OCI-LY1 (cell line): ENCODE results near the gene PDIA2.

Experiments used
- H2AFZ ChIP-seq: fragments of 200-600 bp; sonication (generic), shearing (Covaris generic); 2 replicates; pipeline ENCODE4 v1.6.0; 2014; ENCODE audit warnings: antibody characterized with exemption, mild to moderate bottlenecking, low read length
- H3F3A ChIP-seq: fragments of 200-600 bp; sonication (generic), shearing (Covaris generic); 2 replicates; pipeline ENCODE4 v1.6.0; 2014; ENCODE audit warnings: mild to moderate bottlenecking, antibody characterized with exemption, low read length, moderate library complexity; ENCODE audit not compliant: insufficient read depth
- H3K27ac ChIP-seq: fragments of 200-600 bp; sonication (generic); 2 replicates; pipeline ENCODE4 v1.5.1; 2014; ENCODE audit warnings: low read length, mixed run types, mild to moderate bottlenecking, low read depth; ENCODE audit not compliant: poor library complexity, severe bottlenecking
- H3K27me3 ChIP-seq: fragments of 200-600 bp; sonication (generic); 2 replicates; pipeline ENCODE4 v1.6.0; 2014; ENCODE audit warnings: antibody characterized with exemption, mild to moderate bottlenecking, low read length, moderate library complexity; ENCODE audit not compliant: insufficient read depth
- H3K36me3 ChIP-seq: fragments of 200-600 bp; sonication (generic); 2 replicates; pipeline ENCODE4 v1.6.1; 2014; ENCODE audit warnings: mild to moderate bottlenecking, antibody characterized with exemption, low read length, moderate library complexity, mixed read lengths; ENCODE audit not compliant: insufficient read depth
- H3K4me1 ChIP-seq: fragments of 200-600 bp; sonication (generic); 2 replicates; pipeline ENCODE4 v1.5.1; 2014; ENCODE audit warnings: mild to moderate bottlenecking, low read length, moderate library complexity; ENCODE audit not compliant: insufficient read depth, severe bottlenecking
- H3K4me2 ChIP-seq: fragments of 200-600 bp; sonication (generic), shearing (Covaris generic); 2 replicates; pipeline ENCODE4 v1.6.1; 2014; ENCODE audit warnings: low read length
- H3K4me3 ChIP-seq: fragments of 200-600 bp; sonication (generic); 2 replicates; pipeline ENCODE4 v1.5.1; 2014; ENCODE audit warnings: low read length, low read depth, mild to moderate bottlenecking, mixed read lengths; ENCODE audit not compliant: poor library complexity, severe bottlenecking
- H3K79me2 ChIP-seq: fragments of 200-600 bp; shearing (Covaris generic); 2 replicates; pipeline ENCODE4 v1.6.1; 2016; ENCODE audit warnings: mixed run types, low read length, mixed read lengths; ENCODE audit not compliant: insufficient read depth
- H3K9ac ChIP-seq: fragments of 200-600 bp; sonication (generic), shearing (Covaris generic); 2 replicates; pipeline ENCODE4 v1.6.1; 2014; ENCODE audit warnings: mild to moderate bottlenecking, low read length, mixed read lengths
- H3K9me2 ChIP-seq: fragments of 200-600 bp; sonication (generic), shearing (Covaris generic); 2 replicates; pipeline ENCODE4 v1.6.1; 2014; ENCODE audit warnings: low read depth, mild to moderate bottlenecking, low read length, mixed read lengths
- H3K9me3 ChIP-seq: fragments of 200-600 bp; shearing (Covaris generic); 2 replicates; pipeline ENCODE4 v1.6.1; 2014; ENCODE audit warnings: low read length, mixed read lengths
- H4K20me1 ChIP-seq: fragments of 200-600 bp; sonication (generic), shearing (Covaris generic); 2 replicates; pipeline ENCODE4 v1.6.0; 2016; ENCODE audit warnings: mild to moderate bottlenecking, low read length; ENCODE audit not compliant: insufficient read depth
- EZH2 ChIP-seq: fragments of 200-600 bp; sonication (generic), shearing (Covaris generic); IDR thresholded peaks from 2 replicates; pipeline ENCODE4 v1.8.0; 2017; ENCODE audit warnings: borderline replicate concordance, mixed run types, mild to moderate bottlenecking, antibody characterized with exemption, low read length, moderate library complexity, mixed read lengths
- TF ChIP-seq, protein P1 (sequence below): fragments of 200-600 bp; sonication (generic), shearing (Covaris generic); IDR thresholded peaks from 2 replicates; pipeline ENCODE4 v1.5.1; 2017; ENCODE audit warnings: mild to moderate bottlenecking, antibody characterized with exemption, low read length, moderate library complexity, mixed read lengths

PDIA2 gene

DNA sequence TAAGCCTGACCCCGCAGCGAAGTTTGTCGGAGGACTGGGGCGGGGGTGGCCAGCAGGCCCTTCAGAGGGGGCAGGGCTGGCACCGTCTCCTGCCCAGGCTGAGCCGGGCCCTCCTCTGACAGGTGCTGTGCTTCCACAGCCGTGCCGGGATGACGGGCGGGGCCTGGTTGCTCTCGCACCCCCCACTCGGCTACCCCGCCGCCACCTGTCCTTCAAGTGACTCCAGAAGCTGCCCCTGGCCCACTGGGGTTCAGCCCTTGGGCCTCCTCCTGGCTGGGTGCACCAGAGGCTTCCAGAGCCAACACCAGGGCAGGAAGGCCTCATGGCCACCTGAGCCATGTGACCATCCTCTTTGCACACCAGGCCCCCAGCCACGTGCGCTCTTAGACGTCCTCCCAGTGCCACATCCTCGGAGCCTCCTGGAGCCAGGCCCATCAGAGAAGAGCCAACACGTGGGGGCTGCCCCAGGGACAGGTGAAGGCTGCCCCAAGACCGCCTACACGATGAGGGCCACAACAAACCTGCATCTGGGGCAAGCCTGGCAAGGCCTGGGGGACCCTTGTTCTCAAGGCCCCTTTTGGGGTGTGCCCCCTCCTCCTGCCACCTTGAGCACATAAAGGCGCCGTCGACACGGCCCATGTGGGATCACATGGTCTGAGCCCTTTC lies 7.2 kb downstream of the PDIA2 start:
- H3K9me3 ChIP-seq, result no peaks in the 10 kb centered on the region
- H3K36me3 ChIP-seq, result peaks cover 4% of the 10 kb centered on the region; the same call in 1 of the 2 replicates
- no peaks in the 10 kb centered on the region for H3K79me2 ChIP-seq
- peaks cover 6% of the 10 kb centered on the region for H3K4me1 ChIP-seq
- no peaks in the 10 kb centered on the region for H4K20me1 ChIP-seq
- no peaks in the 10 kb centered on the region for H3F3A ChIP-seq
- H3K9me2 ChIP-seq, result no peaks in the 10 kb centered on the region
- no peak overlapping the region for H3K27ac ChIP-seq
- H2AFZ ChIP-seq, result no peak overlapping the region
- H3K9ac ChIP-seq, result no peak overlapping the region
- no peaks in the 10 kb centered on the region for H3K27me3 ChIP-seq
- TF ChIP-seq, protein P1, sequence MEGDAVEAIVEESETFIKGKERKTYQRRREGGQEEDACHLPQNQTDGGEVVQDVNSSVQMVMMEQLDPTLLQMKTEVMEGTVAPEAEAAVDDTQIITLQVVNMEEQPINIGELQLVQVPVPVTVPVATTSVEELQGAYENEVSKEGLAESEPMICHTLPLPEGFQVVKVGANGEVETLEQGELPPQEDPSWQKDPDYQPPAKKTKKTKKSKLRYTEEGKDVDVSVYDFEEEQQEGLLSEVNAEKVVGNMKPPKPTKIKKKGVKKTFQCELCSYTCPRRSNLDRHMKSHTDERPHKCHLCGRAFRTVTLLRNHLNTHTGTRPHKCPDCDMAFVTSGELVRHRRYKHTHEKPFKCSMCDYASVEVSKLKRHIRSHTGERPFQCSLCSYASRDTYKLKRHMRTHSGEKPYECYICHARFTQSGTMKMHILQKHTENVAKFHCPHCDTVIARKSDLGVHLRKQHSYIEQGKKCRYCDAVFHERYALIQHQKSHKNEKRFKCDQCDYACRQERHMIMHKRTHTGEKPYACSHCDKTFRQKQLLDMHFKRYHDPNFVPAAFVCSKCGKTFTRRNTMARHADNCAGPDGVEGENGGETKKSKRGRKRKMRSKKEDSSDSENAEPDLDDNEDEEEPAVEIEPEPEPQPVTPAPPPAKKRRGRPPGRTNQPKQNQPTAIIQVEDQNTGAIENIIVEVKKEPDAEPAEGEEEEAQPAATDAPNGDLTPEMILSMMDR, result no peak
- no peak for TF ChIP-seq EZH2
- no peak overlapping the region for H3K4me3 ChIP-seq
- no peak overlapping the region for H3K4me2 ChIP-seq

DNA sequence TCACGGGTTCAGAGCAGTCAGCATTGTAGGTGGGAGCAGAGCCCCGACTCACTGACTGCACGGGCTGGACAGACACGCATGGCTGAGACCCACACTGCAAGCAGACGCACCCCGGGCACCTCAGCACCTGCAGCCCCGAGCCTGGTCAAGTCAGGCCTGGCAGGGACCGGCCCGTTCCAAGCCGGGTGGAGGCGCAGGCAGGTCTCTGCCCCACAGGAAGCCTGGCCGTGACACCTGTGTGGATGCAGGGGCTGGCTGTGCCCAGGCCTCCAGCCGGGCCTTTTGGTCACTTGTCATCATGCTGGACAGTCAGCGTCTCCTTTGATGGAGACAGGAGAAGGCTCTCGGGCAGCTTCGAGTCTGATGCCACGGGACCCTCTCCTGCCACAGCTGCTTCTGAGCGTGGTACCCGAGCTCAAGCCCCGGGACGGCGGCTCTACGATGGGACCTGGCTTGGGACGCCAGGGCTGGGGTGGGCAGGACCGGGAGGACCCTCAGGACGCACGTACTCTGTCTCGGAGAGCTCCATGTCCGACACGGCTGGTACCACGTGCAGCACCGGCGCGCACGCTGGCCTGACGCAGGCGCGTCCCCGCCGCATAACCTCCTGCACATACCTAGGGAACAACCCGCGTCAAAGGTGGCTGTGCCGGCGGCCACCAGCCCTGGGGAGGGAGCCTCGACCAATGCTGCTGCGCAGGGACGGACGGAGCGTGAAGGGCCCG lies 7.9 kb downstream of the PDIA2 start:
- no peak overlapping the region for H2AFZ ChIP-seq
- no peak overlapping the region for H3K27ac ChIP-seq
- no peak overlapping the region for H3K4me2 ChIP-seq
- no peaks in the 10 kb centered on the region for H3K79me2 ChIP-seq
- H3K9me2 ChIP-seq, result no peaks in the 10 kb centered on the region
- TF ChIP-seq, protein P1, result no peak
- TF ChIP-seq EZH2, result no peak
- no peak overlapping the region for H3K4me3 ChIP-seq
- H3K9ac ChIP-seq, result no peak overlapping the region
- no peaks in the 10 kb centered on the region for H3K4me1 ChIP-seq
- no peaks in the 10 kb centered on the region for H3K9me3 ChIP-seq
- H3F3A ChIP-seq, result no peaks in the 10 kb centered on the region
- no peaks in the 10 kb centered on the region for H4K20me1 ChIP-seq
- H3K27me3 ChIP-seq, result no peaks in the 10 kb centered on the region
- peaks cover 4% of the 10 kb centered on the region; the same call in 1 of the 2 replicates for H3K36me3 ChIP-seq

DNA sequence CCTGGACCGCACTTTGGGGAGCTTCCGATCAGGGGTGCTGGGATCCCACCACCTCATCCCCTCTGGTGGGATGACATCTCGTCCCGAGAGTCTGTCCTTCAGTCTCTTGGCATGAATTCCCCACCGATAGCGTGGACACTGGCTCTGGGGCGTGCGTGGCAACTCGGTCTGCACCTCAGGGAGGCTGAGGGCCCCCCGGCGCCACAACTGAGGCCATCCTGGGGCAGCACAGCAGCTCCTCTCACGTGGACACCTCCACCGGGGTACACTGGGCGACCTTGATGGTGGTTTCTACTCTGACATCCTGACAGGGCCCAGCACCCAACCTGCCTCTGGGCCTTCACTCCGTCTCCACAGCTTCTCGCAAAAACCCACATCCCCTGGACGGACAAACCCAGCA lies 8.6 kb downstream of the PDIA2 start:
- Histone ChIP-seq H3K9ac (no peak overlapping the region), H3F3A (no peaks in the 10 kb centered on the region), H3K79me2 (no peaks in the 10 kb centered on the region), H3K27ac (no peak overlapping the region), H3K27me3 (no peaks in the 10 kb centered on the region), H3K4me2 (no peak overlapping the region), H3K4me3 (no peak overlapping the region), H3K9me2 (no peaks in the 10 kb centered on the region), H3K9me3 (no peaks in the 10 kb centered on the region), H2AFZ (no peak overlapping the region), H3K4me1 (no peaks in the 10 kb centered on the region), H4K20me1 (no peaks in the 10 kb centered on the region), H3K36me3 (peaks cover 4% of the 10 kb centered on the region; the same call in 1 of the 2 replicates)
- TF ChIP-seq, protein P1, result no peak
- TF ChIP-seq EZH2, result no peak
